GM19452 (cell line): ENCODE results near the gene IFI44.
A peak's percentile ranks its signal among the peaks of the same experiment; 100 is the strongest.

Experiments used
- ATAC-seq: cut with Tn5 transposase; IDR thresholded peaks from one replicate; pipeline ENCODE4 v1.9.1; 2021; ENCODE audit not compliant: unreplicated experiment

Gene IFI44

DNA sequence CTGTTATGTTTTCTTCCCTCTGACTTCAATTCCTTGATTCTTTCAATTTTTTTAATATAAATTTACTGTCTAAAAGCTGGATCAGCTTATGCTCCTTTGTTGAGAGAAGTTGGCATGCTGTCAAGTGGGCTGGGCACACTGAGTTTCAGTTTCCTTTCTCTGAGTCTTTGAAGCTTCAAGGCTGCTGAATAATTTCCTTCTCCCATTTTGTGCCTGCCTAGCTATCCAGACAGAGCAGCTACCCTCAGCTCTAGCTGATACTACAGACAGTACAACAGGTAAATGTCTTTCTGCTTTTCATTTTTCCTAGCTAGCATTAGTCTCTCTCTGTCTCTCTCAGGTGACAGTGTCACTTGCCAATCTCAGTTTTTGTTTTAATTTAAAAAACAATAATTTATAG, at the start of gene IFI44:
IFI44 (plus strand) TSS at position 204 of the 400 bp plus-strand sequence. CDS start 365 bp downstream, outside the sequence.
- peak; percentile 83 for ATAC-seq

DNA sequence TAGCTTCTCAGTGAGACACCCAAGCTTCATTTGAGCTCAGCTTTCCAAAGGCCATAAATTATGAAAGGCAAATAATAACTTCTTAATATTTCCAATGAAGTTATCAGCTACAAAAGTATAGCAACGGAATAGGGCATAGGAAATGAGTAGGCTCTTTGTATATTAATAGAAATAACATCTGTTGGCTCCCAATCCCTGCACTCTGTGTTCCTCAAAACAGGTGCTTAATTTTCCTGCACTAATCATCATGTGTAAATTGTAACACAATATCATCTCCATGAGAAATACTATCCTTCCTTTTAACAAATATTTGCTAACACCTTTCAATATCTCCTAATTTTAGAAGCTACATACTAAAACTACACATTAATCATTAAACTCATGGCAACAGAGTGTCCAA, 48.6 kb upstream of the IFI44 start:
- no peak for ATAC-seq

GRCh38 chr1:78603206-78603605, 46.4 kb upstream of the IFI44 start:
- ATAC-seq, result no peak

- no peak for ATAC-seq
Measured at GRCh38 chr1:78604643-78605042, 45.0 kb upstream of the IFI44 start.

GRCh38 chr1:78606274-78606673, 43.4 kb upstream of the IFI44 start:
- ATAC-seq, result no peak

DNA sequence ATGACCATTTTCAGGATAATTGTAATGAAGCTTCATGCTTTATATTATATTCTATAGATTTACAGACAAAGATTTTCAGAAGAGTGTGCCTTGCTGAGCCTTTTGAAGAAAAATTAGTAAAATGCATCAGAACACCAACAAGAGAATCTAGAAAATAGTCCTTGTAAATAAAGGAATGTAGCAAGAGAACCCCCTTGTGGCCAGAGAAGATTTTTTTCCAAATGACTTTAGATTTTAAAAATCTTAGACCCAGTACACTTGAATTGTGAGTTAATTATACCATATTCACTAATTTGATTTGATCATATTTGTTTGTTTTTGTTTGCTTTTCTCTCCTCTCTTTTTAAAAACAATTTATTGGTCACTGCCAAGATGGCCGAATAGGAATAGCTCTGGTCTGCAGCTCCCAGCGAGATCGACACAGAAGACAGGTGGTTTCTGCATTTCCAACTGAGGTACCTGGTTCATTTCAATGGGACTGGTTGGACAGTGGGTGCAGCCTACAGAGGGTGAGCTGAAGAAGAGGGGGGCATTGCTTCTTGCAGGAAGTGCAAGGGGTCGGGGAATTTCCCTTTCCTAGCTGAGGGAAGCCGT, 42.2 kb upstream of the IFI44 start:
- ATAC-seq, result no peak

DNA sequence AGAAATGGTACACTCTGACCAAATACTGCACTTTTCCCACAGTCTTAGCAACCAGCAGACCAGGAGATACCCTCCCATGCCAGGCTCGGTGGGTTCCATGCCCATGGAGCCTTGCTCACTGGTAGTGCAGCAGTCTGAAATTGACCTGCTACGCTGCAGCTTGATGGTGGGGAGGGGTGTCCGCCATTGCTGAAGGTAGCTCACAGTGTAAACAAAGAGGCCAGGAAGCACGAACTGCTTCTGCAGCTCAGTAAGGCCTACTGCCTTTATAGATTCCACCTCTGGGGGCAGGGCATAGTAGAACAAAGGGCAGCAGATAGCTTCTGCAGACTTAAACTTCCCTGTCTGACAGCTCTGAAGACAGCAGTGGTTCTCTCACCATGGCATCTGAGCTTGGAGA, 41.7 kb upstream of the IFI44 start:
- ATAC-seq, result no peak

DNA sequence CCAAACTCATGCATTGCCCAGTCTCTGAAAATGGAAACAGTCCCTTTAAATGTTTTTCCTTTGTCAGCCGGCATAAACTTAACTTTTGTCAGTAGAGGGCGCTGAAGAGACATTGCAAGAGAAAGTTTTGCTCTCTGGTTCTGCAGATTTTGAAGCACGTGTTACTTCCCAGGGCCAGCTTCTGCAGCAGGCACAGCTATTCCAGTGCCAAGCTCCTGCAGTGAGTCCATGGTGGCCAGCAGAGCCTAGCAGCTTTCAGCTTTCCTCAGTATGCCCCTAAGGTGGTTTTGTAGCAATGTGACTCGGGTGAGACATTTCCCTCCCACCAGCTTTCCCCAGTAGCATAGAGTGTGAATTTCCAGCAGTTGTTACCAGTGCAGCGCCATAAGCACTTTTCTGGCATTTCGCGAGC, 32.0 kb upstream of the IFI44 start:
- ATAC-seq, result peak; percentile 41

DNA sequence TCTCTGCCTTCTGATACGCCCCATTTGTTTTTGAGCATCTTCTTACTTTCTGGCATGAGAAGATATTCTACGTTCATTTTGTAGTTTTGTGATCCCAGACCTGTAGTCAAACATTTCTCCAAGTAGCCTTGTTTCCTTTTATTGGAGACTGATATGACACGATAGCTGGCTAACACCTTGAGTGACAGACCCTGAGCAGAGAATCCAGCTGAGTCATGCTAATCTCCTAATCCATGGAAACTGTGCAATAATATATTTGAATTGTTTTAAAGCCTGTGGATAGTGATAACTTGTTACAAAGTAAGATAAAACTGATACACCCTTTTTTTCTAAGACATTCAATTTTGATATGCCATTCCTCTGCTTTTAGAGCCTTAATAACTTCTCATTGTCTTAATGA, 30.6 kb upstream of the IFI44 start:
- no peak for ATAC-seq

GRCh38 chr1:78619446-78619802, 30.2 kb upstream of the IFI44 start:
- peak; percentile 7 for ATAC-seq

- ATAC-seq, result peak; percentile 43
Measured at GRCh38 chr1:78619803-78620579, 29.6 kb upstream of the IFI44 start, which contains the start of gene IFI44L. IFI44L (plus strand) TSS chr1:78620448; CDS start chr1:78627916, 7,468 bp downstream.

GRCh38 chr1:78620666-78621065, 29.0 kb upstream of the IFI44 start:
- ATAC-seq, result peak; percentile 16

DNA sequence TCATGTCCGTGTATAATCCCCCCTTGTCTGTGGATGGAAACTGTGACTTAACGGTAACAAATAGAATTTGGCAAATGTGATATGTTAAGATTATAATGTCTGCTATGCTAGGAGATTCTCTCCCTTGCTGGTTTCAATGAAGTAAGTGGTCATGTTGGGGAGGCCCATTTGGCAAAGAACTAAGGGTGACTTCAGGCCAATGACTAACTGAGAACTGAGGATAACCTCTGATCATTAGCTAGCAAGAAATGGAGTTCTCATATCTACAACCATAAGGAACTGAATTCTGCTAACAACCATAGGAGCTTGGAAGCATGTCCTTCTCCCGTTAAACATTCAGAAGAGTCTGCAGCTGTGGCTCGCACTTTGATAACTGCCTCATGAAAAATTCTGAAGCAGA, 27.1 kb upstream of the IFI44 start:
- no peak for ATAC-seq

DNA sequence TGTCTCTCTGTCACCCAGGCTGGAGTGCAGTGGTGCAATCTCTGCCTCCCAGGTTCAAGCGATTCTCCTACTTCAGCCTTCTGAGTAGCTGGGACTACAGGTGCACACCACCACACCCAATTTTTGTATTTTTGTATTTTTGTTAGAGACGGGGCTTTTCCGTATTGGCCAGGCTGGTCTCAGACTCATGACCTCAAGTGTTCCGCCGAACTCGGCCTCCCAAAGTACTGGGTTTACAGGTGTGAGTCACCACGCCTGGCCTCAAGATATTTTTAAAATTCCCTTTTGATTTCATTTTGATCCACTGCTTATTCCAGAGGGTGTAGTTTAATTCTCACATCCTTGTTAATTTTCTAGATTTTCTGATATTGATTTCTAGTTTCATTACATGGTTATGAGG, 25.6 kb upstream of the IFI44 start:
- no peak for ATAC-seq

- ATAC-seq, result no peak
Measured at GRCh38 chr1:78627321-78627720, 22.3 kb upstream of the IFI44 start.

- no peak for ATAC-seq
Measured at GRCh38 chr1:78630600-78630999, 19.0 kb upstream of the IFI44 start.

DNA sequence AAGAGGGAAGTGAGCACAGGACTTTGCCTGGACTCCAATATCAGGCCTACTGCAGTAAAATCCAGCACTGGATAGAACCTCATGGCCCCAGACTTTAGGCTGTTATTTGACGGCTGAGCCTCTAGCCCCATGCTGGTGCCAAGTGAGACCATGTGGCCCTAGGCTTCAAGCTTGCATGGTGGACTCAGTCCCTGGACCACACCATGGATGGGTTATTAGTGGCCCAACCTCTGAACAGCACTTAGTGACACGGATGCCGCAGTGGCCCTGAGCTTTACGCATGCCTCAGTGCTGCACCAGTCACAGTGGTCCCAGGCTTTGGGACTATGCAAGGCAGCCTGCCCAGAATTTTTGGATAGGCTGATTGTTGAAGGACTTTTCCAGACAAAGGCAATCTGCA, 16.4 kb upstream of the IFI44 start:
- no peak for ATAC-seq

DNA sequence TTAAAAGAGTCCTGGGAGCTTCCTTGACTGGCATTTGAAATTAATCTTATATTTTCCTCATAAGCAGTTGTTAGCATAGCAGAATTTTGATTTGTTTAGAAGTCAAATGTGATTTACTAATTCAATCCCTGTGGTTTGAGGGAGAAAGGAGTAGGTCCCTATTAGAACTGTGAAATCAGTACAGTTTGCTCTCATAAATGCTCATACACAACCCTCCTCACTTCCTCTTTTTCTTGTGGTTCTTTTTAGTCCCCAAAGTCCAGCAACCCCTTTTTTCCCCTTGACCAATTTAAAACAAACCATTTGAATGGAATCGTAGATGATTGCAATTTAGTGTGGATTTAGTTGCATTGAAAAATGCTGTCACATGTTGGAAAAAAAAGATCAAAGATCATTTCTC, 9.2 kb upstream of the IFI44 start:
- ATAC-seq, result no peak

DNA sequence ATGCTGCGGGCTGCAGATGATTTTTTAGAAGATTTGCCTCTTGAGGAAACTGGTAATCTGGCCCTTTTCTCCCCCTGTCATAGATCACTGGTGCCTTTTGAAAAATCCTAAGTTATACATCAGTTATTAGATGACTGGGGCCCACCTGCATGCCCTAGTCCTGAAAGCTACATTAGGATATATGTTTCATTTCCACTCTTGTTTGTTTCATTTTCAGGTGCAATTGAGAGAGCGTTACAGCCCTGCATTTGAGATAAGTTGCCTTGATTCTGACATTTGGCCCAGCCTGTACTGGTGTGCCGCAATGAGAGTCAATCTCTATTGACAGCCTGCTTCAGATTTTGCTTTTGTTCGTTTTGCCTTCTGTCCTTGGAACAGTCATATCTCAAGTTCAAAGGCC, 8.1 kb upstream of the IFI44 start:
- no peak for ATAC-seq

GRCh38 chr1:78645723-78646122, 3.9 kb upstream of the IFI44 start:
- no peak for ATAC-seq

GRCh38 chr1:78647238-78647637, 2.4 kb upstream of the IFI44 start:
- ATAC-seq, result no peak

DNA sequence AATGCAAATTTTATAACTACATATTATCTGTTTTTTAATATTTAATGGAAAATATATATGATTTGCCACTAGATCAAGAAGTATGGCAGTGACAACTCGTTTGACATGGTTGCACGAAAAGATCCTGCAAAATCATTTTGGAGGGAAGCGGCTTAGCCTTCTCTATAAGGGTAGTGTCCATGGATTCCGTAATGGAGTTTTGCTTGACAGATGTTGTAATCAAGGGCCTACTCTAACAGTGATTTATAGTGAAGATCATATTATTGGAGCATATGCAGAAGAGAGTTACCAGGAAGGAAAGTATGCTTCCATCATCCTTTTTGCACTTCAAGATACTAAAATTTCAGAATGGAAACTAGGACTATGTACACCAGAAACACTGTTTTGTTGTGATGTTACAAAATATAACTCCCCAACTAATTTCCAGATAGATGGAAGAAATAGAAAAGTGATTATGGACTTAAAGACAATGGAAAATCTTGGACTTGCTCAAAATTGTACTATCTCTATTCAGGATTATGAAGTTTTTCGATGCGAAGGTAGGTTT, 556 bp downstream of the IFI44 start:
- ATAC-seq, result no peak
